Measurements from ENCODE around the gene UQCRH. TPM values are rescaled to one million over a fixed set of nuclear protein-coding genes. Genes with fewer than 3 reads are reported as not detected.
"Not testable (repeated sequence)": the region's sequence is repeated elsewhere in the genome, so short reads cannot be mapped to it uniquely, and the experiment has no call there.

The UQCRH gene
- polyA plus RNA-seq, 1 experiment, result 757 TPM

GRCh38 chr1:46343351-46343695 lies 39.8 kb downstream of the UQCRH start:
- ChIA-PET POLR2A (no interaction called here), CTCF (interaction anchor here (1.0 to 1.7 kb wide), 2 partner anchors 10 to 99 kb away, joined by 3 to 7 read pairs; no protein-coding TSS in a partner anchor)
- no peak for DNase-seq (ENCODE audit: low read depth, low spot score)
- Histone ChIP-seq H3K27me3 (ENCODE audit: control insufficient read depth, insufficient read depth, low read length) (no peaks in the 10 kb centered on the region), H3K27ac (ENCODE audit: low read depth, low read length) (no peak overlapping the region), H3K9me3 (ENCODE audit: control insufficient read depth, insufficient read depth, low read length) (no peaks in the 10 kb centered on the region), H3K4me3 (ENCODE audit: low read depth, low read length) (no peak overlapping the region)
- TF ChIP-seq CTCF (IDR thresholded peaks at IDR 0.05; ENCODE audit: low read depth, low read length), result no peak

- Histone ChIP-seq H3K27ac (ENCODE audit: low read depth, low read length) (no peak overlapping the region), H3K4me3 (ENCODE audit: low read depth, low read length) (no peak overlapping the region), H3K27me3 (ENCODE audit: control insufficient read depth, insufficient read depth, low read length) (no peaks in the 10 kb centered on the region), H3K9me3 (ENCODE audit: control insufficient read depth, insufficient read depth, low read length) (no peaks in the 10 kb centered on the region)
- CTCF ChIA-PET, result interaction anchor here (1.0 kb wide), 1 partner anchor 99 kb away, joined by 3 read pairs; no protein-coding TSS in a partner anchor
- POLR2A ChIA-PET, result no interaction called here
- no peak for TF ChIP-seq CTCF (IDR thresholded peaks at IDR 0.05; ENCODE audit: low read depth, low read length)
- DNase-seq (ENCODE audit: low read depth, low spot score), result no peak
These were observed 40.2 kb downstream of the UQCRH start for GRCh38 chr1:46343705-46344104.

- H3K9me3 ChIP-seq (ENCODE audit: control insufficient read depth, insufficient read depth, low read length), result no peaks in the 10 kb centered on the region
- CTCF ChIA-PET, result interaction anchor here (0.6 to 1.0 kb wide), 3 partner anchors 62 to 120 kb away, joined by 3 read pairs; no protein-coding TSS in a partner anchor
- no peaks in the 10 kb centered on the region for H3K27me3 ChIP-seq (ENCODE audit: control insufficient read depth, insufficient read depth, low read length)
- DNase-seq (ENCODE audit: low read depth, low spot score), result no peak
- POLR2A ChIA-PET, result no interaction called here
- peak overlapping the region; percentile 31 for H3K27ac ChIP-seq (ENCODE audit: low read depth, low read length)
- H3K4me3 ChIP-seq (ENCODE audit: low read depth, low read length), result no peak overlapping the region
- TF ChIP-seq CTCF (IDR thresholded peaks at IDR 0.05; ENCODE audit: low read depth, low read length), result no peak
These were observed 41.0 kb downstream of the UQCRH start for GRCh38 chr1:46344481-46344880.

- no peak for DNase-seq (ENCODE audit: low read depth, low spot score)
- H3K4me3 ChIP-seq (ENCODE audit: low read depth, low read length), result no peak overlapping the region
- POLR2A ChIA-PET, result no interaction called here
- H3K27me3 ChIP-seq (ENCODE audit: control insufficient read depth, insufficient read depth, low read length), result no peaks in the 10 kb centered on the region
- no peak for TF ChIP-seq CTCF (IDR thresholded peaks at IDR 0.05; ENCODE audit: low read depth, low read length)
- H3K9me3 ChIP-seq (ENCODE audit: control insufficient read depth, insufficient read depth, low read length), result no peaks in the 10 kb centered on the region
- no peak overlapping the region for H3K27ac ChIP-seq (ENCODE audit: low read depth, low read length)
- CTCF ChIA-PET, result interaction anchor here (4.1 kb wide), 1 partner anchor 101 kb away, joined by 37 read pairs; no protein-coding TSS in a partner anchor
These were observed 41.8 kb downstream of the UQCRH start for GRCh38 chr1:46345281-46345680.

GRCh38 chr1:46352363-46352762 lies 48.9 kb downstream of the UQCRH start:
- POLR2A ChIA-PET, result no interaction called here

GRCh38 chr1:46355920-46356319 lies 52.4 kb downstream of the UQCRH start:
- H3K27me3 ChIP-seq (ENCODE audit: control insufficient read depth, insufficient read depth, low read length); DNase-seq (ENCODE audit: low read depth, low spot score); H3K9me3 ChIP-seq (ENCODE audit: control insufficient read depth, insufficient read depth, low read length); POLR2A ChIA-PET; H3K27ac ChIP-seq (ENCODE audit: low read depth, low read length); H3K4me3 ChIP-seq (ENCODE audit: low read depth, low read length): not testable (repeated sequence)
- CTCF ChIA-PET, result interaction anchor here (0.8 to 2.3 kb wide), 2 partner anchors 8 to 14 kb away, joined by 3 to 12 read pairs; no protein-coding TSS in a partner anchor

More at GRCh38 chr1:46352363-46352762, 48.9 kb downstream of the UQCRH start:
- no peak for DNase-seq (ENCODE audit: low read depth, low spot score)
- no peak overlapping the region for H3K4me3 ChIP-seq (ENCODE audit: low read depth, low read length)
- H3K9me3 ChIP-seq (ENCODE audit: control insufficient read depth, insufficient read depth, low read length), result no peaks in the 10 kb centered on the region
- TF ChIP-seq CTCF (IDR thresholded peaks at IDR 0.05; ENCODE audit: low read depth, low read length), result no peak
- H3K27me3 ChIP-seq (ENCODE audit: control insufficient read depth, insufficient read depth, low read length), result no peaks in the 10 kb centered on the region
- H3K27ac ChIP-seq (ENCODE audit: low read depth, low read length), result no peak overlapping the region
- CTCF ChIA-PET, result interaction anchor here (0.8 kb wide), 1 partner anchor 15 kb away, joined by 5 read pairs; no protein-coding TSS in a partner anchor

Data from AG04450 (cell line).